HG03095 (cell line): Measurements from ENCODE around the gene ATP6V0A4.
"Not testable (repeated sequence)": the region's sequence is repeated elsewhere in the genome, so short reads cannot be mapped to it uniquely, and the experiment has no call there.

Source experiments
- ATAC-seq: cut with Tn5 transposase; IDR thresholded peaks from one replicate; pipeline ENCODE4 v1.9.1; 2021; ENCODE audit warnings: moderate library complexity; ENCODE audit not compliant: unreplicated experiment

ATP6V0A4 gene

GRCh38 chr7:138797715-138798320 is at the start of gene ATP6V0A4, which contains the start of gene TMEM213:
TSS of gene ATP6V0A4 (minus strand) at chr7:138798196. CDS start at chr7:138771247, 26,949 bp downstream.
TSS of gene TMEM213 (plus strand) at chr7:138797994. CDS start at chr7:138798105, 111 bp downstream.
- ATAC-seq: no peak

DNA sequence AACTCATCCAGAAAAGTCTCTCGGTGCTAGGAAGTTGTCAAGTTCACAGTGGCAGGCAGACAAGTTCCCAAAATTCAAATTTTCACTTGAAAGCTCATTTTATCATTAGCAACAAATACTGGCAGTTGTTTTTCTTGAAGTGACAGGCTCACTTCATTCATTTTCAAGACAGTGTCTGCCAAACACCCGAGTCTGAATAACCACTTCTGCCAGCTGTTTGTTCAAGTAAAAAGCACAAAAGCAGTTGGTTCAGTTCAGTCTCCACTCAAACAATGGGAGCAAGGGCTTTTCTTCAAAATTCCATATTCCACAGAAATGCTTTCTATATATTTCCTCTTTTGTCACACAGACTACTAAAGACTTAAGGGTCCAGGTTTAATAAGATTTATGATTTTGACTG is 47.7 kb upstream of the ATP6V0A4 start:
- ATAC-seq: no peak

DNA sequence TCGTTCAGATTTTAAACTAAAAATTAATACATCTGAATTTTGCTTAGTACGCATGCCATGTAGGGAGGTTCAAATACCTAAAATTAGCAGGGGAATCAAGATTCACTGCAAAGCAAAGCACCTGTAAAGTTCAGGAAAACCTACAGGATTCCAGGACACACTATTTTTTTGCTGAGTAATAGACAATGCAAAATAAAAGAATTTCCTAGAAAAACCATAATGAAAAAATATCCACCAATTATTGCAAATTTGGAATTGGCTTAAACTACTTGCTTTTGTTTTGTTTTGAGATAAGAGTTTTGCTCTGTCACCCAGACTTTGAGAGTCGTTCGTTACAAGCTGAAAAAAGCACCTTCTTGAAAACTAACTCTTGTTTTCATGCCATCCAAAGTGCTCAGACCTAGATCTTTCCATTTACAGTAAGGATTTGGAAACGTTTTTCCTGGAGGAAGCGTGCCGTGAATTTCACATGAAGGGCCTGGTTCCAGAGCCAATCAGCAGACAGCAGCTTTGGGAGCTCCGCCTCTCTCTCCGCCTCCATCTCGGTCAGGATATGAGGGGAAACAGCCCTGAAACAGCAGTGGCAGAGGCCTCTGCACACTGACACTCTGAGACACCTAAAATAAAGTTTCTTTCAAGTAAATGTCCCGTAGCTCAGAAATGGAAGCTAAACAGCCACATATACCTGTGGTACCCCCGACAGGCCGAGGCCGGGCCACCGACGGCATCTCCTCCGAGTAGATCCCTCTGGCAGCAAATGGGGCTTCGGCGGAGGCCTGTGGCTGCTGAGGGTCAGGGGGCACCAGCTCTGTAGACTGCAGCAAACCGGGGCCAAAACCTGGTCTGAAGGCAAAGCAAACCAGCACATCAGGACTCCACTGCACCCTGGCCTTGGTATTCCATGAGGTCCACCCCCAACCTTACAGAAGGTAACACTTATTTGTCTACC is 45.9 kb upstream of the ATP6V0A4 start:
- ATAC-seq: no peak

DNA sequence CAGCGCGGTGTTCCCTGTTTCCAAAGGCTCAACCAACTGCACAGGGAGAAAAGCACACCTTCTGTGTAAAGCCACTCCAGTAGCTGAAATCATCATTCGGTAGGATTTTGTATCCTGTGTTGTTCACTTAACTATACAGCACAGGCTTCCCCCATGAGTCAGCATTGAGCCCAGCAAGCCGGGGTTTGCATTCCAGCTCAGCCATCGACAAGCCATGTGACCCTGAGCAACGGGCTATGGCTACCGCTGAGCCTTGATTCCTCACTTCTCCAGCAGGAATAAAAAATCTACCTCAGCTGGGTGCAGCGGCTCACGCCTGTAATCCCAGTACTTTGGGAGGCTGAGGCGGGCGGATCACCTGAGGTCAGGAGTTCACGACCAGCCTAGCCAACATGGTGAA is 44.1 kb upstream of the ATP6V0A4 start:
- no peak for ATAC-seq

DNA sequence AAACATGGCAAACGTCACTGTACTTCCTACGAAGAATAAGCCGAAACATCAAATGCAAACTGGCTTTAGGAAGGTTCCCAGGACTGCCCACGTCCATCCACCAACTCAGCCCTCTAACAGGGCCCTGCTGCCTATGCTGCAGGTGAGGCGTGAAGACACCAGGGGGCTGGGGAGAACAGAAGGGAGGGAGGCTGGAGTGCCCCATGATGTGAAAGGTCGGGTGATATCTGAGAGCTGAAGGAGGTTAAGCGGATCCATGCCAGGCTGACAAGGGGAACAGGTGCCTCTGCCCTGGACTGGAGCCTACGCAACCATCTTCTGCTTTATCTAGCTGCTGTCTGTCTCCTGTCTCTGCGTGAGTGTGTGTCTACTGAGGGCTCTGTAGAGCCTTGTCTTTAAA is 40.2 kb upstream of the ATP6V0A4 start:
- ATAC-seq: no peak

DNA sequence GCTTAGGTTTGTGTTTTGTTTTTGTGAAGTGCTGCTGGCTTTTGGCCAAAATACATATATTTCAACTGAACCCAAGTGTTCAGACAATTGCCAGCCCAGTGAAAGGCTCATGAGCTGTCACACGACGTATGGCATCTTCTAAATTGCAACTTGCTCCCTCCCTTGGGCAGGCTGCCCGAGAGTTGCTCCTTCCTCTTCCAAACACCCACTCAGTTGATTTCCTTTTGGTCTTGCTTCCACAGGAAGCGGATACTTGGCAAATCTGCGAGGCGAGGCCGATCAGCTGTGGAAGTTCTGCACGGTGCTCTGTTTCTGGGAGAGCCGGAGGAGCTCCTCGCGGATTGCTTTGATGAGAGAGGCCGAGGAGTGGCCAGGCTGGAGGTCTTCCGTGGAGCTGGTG is 39.6 kb upstream of the ATP6V0A4 start:
- no peak for ATAC-seq

DNA sequence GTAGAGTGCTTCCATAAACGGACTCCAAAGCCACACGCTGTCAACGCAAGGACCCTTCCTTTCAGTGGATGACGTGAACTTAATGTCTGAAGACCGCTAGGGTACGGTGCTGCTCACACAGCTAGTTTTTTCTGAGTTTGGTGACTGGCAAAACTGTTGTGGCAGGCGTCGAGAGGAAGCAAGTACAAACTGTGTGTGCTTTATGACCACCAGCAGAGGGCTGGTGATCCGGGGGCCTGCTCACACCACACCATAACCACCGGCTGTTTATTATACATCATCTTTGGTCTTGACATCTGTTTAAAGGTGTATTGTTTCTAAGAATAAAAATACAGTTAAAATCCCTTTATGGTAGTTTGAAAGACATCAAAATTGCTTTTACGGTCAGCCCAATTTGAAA is 37.1 kb upstream of the ATP6V0A4 start:
- ATAC-seq: no peak

- no peak for ATAC-seq
Measured at GRCh38 chr7:138834583-138834982, 36.6 kb upstream of the ATP6V0A4 start.

GRCh38 chr7:138833596-138833995 is 35.6 kb upstream of the ATP6V0A4 start:
- no peak for ATAC-seq

DNA sequence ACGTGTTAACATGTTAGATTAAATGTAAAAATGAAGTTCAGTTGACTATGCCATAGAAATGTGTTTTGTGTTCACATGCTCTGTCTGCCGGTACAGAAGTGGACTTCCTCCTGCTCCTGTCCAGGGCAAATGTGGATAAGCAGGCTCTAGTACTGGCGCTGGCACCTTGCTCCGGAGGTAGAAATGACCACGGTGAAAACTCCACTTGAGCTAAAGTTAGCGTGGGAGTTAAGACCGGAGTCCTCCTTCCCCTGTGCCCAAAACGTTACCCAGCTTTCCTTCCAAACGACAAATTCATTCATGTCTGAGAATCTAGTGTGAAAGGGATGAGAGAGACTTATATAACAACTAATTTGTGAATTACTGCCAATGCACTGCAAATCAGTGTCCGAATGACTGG is 35.0 kb upstream of the ATP6V0A4 start:
- no peak for ATAC-seq

- no peak for ATAC-seq
Measured at GRCh38 chr7:138829335-138829734, 31.3 kb upstream of the ATP6V0A4 start.

GRCh38 chr7:138828302-138828701 is 30.3 kb upstream of the ATP6V0A4 start:
- ATAC-seq: no peak

- no peak for ATAC-seq
Measured at GRCh38 chr7:138825049-138825721, 27.2 kb upstream of the ATP6V0A4 start.

GRCh38 chr7:138822867-138823535 is 25.0 kb upstream of the ATP6V0A4 start:
- ATAC-seq: no peak

DNA sequence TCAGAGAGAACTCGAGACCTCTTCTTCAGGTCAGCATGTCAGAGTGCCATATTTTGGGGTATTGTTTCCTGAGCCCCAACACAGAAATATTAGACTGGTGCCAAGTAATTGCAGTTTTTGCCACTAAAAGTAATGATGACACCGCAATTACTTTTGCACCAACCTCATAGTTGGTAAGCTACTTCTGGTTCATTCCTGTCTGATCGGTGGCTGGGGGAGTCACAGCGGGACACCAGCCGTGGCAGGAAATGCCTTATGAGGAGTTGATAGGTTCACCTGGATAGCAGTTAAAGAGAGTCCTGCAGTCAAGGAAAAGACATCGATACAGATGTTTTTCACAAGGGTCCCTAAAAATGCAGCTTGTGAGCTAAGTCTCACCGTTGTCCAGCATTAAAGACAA is 23.9 kb upstream of the ATP6V0A4 start:
- no peak for ATAC-seq

GRCh38 chr7:138819625-138820024 is 21.6 kb upstream of the ATP6V0A4 start:
- ATAC-seq: no peak

DNA sequence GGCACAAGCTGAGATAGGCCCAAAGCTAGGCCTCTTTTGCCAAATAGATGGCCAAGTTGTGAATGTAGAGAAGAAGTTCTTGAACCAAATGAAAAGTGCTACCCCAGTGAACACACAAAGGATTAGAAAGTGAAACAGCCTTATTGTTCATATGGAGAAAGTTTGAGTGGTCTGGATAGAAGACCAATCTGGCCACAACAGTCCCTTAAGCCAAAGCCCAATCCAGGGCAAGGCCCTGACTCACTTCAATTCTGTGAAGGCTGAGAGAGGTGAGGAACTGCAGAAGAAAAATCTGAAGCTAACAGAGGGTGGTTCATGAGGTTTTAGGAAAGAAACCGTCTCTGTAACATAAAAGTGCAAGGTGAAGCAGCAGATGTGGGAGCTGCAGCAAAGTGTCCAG is 18.7 kb upstream of the ATP6V0A4 start:
- ATAC-seq: no peak

DNA sequence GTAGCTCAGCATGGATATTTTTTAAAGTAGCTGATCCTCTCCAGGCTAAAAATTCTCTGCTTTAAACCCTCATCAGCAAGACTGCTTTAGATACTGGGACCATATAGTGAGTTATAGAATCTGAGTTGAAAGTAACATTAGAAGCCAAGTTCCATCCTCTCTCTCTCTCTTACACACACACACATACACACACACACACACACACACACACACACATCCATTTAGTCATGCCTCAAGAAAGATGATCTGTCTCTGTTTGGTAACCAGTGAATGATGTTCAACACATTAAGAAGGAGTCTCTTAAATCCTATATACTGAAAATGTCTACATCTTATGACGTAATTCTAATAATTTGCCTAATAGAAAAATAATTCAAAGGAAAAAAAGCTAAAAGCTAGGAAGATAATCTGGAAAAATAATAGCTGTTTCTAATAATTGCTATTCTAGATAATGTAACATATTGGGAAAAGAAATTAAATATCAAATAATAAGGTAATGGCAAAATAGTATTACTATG is 16.9 kb upstream of the ATP6V0A4 start:
- no peak for ATAC-seq

GRCh38 chr7:138813945-138814344 is 15.9 kb upstream of the ATP6V0A4 start:
- ATAC-seq: no peak

- ATAC-seq: not testable (repeated sequence)
Measured at GRCh38 chr7:138811327-138811726, 13.3 kb upstream of the ATP6V0A4 start.

DNA sequence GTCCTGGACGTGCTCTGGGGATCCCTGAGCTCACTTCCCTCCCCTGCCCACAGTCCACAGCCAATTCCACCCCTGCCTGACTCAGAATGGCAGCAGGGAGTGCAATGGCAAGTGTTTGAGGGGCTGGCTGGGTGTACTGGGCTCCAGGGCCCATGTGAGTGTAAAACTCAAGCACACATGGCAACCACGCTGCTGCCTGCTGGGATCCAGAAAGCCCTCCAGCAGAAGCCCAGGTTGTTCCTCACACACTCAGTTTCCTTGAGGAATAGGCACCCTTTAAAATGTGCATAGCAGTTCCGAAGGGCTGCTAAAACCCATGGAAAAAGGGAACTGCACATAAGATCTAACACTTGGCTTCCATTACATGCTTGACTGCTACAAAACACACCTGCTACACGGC is 11.3 kb upstream of the ATP6V0A4 start:
- no peak for ATAC-seq
